H7 (cell line): ENCODE measurements around the gene TNIP1. TPM values are rescaled to one million over a fixed set of nuclear protein-coding genes. Genes with fewer than 3 reads are reported as not detected.

Experiments
- DNase-seq: peaks from one replicate; pipeline ENCODE4 v3.0.0; 2012
- H3K27me3 ChIP-seq: 2 replicates; pipeline ENCODE4 v1.6.0; 2011; ENCODE audit warnings: mild to moderate bottlenecking, low read length; ENCODE audit not compliant: control insufficient read depth, insufficient read depth
- H3K36me3 ChIP-seq: replicated peaks from 2 replicates; pipeline ENCODE4 v1.5.1; 2011; ENCODE audit warnings: low read length; ENCODE audit not compliant: control insufficient read depth, insufficient read depth
- H3K4me3 ChIP-seq: 2 replicates; pipeline ENCODE4 v1.5.1; 2011; ENCODE audit warnings: low read depth, mild to moderate bottlenecking, control low read depth, low read length, moderate library complexity; ENCODE audit not compliant: insufficient read depth
- total RNA-seq: library from RNA; depleted of rRNA; stranded (reverse); fragments of >200 nt; shearing (Covaris generic); gene quantifications from 2 replicates; pipeline ENCODE4 v1.2.3, GENCODE V29; 2014

The TNIP1 gene
- total RNA-seq, 1 experiment from 2014 or later: 27.3 TPM

DNA sequence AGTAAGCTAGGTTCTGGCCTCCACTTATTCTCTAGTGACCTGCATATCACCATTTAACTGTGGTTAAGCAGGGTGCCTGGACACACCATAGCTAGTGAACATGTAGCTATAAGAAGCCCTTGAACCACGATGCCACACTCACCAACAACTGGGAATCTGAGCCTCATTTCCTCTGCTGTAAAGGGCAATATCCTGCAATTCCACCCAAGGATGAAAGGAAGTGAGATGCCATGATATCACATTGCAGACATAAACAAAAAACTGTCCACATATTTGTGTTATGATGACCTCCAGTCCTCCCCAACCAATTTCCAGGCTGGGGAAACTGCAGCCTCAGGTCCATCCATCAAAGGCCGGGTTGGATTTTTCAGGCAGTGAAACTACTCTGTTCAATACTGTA lies 10.4 kb downstream of the TNIP1 start:
- H3K4me3 ChIP-seq: no peak overlapping the region
- H3K36me3 ChIP-seq: no peaks in the 10 kb centered on the region; the same call in 1 of the 2 replicates
- no peak for DNase-seq
- H3K27me3 ChIP-seq: no peaks in the 10 kb centered on the region

DNA sequence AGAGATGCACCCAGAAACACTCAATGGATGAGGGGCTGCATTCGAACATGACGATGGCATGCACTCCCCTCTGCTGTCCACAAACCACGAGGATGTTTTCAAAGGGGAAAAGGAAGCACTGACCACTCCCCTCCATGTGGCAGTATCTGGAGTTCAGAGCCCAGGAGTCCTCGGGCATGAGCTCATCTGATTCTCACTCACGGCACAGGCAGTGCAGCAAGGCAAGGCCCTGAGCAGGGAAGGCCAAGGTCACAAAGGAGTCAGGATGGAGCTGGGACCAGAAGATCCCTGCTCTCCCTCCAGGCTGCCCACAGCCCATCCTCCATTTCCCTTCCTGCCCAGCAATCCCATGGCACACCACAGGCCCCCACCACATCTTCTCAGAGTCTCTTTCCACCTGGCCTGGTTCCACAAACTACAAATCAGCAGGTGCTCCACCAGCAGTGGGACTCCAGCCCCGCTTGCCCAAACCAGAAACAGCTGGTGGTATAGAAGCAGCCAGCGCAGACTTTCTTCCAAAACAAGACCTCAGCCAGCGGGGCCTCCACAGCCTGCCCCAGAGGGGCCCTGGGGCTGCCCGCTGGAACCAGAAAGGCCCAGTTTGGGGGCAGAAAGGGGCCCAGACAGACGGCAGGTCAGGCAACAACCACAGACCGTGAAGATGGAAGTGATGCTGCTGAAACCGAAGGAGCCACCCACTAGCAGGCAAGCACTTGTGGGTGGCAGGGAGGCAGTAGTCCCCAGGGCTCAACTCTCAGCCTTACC lies 12.2 kb downstream of the TNIP1 start:
- no peak for DNase-seq
- no peak overlapping the region for H3K4me3 ChIP-seq
- H3K27me3 ChIP-seq: no peaks in the 10 kb centered on the region
- H3K36me3 ChIP-seq: no peaks in the 10 kb centered on the region; the same call in 1 of the 2 replicates

DNA sequence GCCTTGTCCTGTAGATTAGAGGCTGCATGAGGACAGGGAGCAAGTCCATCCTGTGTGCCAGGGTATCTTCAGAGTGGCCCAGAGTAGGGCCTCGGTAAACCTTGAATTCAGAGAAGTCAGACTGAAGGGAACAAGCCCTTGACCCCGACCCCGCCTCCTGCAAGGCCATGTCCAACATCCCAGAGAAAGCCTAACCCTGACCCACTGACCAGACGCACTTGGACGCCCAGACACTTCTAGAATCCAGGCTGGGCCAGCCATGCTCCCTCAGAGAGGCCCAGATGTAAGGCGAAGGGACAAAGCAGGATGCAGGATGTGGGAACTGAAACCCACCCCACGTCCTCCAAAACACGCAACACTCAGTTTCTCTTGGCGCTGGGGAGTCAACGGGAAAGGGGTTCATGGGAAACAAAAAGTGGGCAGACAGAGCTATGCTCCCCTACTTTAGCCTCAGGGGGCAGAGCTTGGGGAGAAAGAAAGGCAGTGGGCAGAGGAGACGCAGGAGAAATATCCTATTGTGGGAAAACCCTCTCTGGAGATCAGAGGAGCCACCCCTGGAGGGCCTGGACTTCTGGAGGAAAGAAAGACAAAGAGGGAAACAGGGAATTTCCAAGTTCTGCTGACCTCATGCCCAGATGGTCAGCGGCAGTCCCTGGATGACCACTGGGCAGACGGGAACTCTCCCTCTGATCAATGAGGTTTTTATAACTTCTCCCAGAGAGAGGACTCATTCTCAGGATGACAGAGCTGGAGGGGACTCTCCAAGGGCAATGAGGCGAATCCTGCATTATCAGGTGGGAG lies 13.0 kb downstream of the TNIP1 start:
- Histone ChIP-seq H3K27me3 (no peaks in the 10 kb centered on the region), H3K36me3 (no peaks in the 10 kb centered on the region; the same call in 1 of the 2 replicates), H3K4me3 (no peak overlapping the region)
- no peak for DNase-seq

DNA sequence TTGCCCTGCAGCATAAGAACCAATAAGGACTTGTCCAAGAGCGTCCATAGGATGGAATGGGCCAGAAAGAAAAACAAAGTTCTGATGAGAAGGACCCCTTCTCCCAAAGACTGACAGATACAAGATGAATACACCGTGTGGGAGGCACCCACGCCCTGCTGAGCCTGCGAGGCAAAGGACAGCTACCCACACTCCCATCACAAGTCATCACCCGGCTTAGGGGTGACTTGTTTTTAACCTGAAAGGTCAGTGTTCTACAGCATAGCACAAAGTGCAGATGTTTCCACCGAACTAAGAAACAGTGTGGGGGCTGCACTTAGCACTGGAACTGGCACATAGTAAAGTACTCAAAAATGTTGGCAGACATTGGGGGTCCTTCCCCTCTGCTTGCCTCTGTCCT lies 13.9 kb downstream of the TNIP1 start:
- H3K4me3 ChIP-seq: no peak overlapping the region
- DNase-seq: no peak
- H3K36me3 ChIP-seq: peaks cover 3% of the 10 kb centered on the region; the same call in 1 of the 2 replicates

DNA sequence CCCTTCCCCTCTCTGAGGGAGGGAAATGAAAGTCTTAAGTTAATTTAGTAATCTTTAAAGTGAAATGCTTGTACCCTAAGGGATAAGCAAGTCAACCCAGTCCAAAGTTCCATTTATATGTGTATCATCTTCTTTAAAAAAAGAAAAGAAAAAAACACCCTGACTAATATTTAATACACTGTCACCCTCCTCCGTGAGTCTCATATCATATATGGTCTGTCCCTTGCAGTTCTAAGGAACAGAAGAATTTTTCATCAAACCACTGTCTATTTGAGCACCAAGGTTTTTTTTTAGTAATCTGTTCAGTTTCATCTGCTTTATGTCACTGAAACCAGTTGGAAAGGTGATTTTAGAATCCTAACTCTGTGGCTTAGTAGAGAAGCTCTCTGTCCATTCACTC lies 15.2 kb downstream of the TNIP1 start:
- no peak overlapping the region for H3K4me3 ChIP-seq
- H3K36me3 ChIP-seq: peaks cover 4% of the 10 kb centered on the region; the same call in 1 of the 2 replicates
- no peak for DNase-seq
- H3K27me3 ChIP-seq: no peaks in the 10 kb centered on the region

More for the DNA sequence above, 13.9 kb downstream of the TNIP1 start:
- H3K27me3 ChIP-seq: no peaks in the 10 kb centered on the region

DNA sequence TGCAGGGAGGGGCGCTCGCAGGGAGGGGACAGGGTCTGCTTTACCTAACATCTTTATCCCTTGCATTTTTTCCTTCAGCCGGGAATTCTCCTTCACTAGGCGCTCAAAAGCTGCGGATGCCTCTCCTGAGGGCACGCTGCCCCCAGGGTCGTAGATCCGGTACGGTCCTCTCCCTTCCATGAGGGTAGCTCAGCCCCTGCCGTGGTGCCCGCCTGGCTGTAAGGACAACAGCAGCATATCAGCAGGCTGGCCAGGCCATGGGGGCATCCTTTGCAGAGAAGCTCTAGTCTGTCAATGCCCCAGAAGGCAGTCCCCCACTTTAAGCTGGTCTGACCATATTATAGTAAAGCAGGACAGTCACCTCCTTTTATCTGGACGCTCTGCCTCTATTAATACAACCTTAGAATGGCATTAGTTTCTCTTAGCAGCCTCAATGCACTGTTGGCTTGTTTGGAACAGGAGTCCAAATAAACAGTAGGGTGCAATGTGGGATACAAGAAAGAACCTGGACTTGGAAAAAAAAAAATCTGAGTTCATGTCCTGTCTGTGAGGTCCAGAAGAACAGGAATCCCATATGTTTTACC lies 15.8 kb downstream of the TNIP1 start:
- no peaks in the 10 kb centered on the region for H3K27me3 ChIP-seq
- peaks cover 4% of the 10 kb centered on the region; the same call in 1 of the 2 replicates for H3K36me3 ChIP-seq
- H3K4me3 ChIP-seq: no peak overlapping the region
- DNase-seq: no peak

DNA sequence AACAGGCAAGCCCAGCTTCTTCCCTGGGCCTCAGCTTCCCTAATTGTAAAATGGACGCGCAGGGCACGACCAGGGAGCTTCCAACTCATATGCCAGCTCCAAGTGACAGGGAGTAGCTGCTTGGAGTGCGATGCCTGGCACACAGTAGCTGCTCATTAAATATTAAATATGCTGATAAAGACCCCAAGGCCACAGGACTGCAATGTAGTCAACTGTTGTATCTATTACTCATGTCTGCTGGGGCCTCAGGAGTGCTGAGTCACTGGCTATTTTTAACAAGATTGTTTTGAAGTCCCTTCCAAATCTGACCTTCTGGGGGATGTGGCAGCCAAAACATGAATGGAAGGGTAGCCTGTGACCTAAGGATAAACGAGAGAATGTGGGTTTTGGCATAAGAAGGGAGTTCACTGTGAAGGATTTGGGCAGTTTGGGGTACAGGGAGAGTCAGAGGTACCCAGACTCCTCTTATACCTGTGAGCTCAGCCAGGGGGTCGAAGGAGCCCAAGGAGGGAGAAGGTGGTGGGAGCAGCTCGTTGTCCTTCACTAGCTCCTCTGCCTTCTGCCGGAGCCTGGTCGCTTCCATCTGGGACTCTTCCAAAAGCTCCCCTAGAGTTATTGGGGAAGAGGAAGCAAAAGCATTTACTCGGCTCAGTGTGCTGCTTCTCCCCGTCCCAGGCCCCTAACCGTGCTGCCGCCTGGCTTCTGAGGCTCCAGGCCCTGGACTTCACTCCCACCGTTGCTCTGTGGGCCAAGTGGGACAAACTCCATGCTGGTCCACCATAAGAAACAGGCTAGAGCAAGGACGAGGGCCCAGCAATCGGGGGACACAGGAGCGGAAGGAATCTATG lies 17.5 kb downstream of the TNIP1 start:
- Histone ChIP-seq H3K36me3 (peaks cover 4% of the 10 kb centered on the region; the same call in 1 of the 2 replicates), H3K4me3 (no peak overlapping the region), H3K27me3 (no peaks in the 10 kb centered on the region)
- peak; percentile 40 for DNase-seq

DNA sequence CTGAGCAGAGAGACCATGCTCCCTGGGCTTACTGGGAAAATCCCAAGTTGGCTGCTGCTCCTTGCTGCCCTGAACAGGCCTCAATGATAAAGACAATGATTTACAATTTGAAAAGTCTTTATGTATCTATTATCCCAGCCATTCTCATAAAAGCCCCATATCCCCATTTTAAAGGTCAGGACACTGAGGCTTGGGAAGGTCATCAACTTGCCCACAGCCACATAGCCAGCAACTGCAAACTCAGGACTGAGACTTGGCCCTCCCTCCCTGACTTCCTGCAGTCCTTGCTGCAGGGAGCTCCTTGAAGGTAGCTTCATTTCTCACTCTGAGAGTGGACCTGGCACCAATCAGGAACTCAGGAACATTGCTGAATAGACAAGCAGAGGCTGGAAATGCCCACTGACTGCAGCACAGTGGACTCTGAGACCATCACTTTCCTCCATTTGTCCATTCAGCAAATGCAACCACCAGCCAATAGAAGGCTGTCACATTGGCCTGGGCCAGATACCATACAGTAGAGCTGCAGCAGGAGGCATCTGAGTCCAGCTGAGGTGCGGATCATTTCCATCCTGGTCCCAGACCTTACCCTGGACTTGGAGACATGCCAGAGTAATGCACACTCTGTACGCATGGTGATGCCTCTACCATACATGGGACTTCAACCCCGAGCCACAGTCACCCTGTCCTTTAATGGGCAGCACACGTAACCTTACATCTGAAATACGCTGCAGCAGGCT lies 18.3 kb downstream of the TNIP1 start:
- Histone ChIP-seq H3K4me3 (no peak overlapping the region), H3K36me3 (peaks cover 4% of the 10 kb centered on the region; the same call in 1 of the 2 replicates), H3K27me3 (no peaks in the 10 kb centered on the region)
- DNase-seq: peak; percentile 18

DNA sequence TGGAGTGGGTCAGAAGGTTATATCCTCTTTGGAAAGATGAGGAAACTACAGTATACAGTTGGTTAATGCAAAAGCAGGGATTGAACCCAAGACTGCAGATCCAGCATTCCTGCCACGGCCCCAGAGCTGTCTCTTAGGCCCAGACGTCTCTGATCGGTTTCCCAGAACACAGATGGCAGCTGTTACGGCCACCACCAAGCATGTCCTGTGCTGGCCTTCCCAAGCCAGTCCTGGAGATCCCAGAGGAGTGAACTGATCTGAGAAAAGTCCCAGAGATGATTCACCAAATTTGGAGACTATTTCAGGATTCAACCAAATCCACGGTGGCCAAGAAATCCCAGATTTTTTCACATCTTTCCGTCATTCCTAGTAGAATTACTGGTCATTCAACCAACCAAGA lies 20.1 kb downstream of the TNIP1 start:
- H3K36me3 ChIP-seq: peaks cover 4% of the 10 kb centered on the region; the same call in 1 of the 2 replicates
- no peak overlapping the region for H3K4me3 ChIP-seq
- H3K27me3 ChIP-seq: no peaks in the 10 kb centered on the region
- no peak for DNase-seq

DNA sequence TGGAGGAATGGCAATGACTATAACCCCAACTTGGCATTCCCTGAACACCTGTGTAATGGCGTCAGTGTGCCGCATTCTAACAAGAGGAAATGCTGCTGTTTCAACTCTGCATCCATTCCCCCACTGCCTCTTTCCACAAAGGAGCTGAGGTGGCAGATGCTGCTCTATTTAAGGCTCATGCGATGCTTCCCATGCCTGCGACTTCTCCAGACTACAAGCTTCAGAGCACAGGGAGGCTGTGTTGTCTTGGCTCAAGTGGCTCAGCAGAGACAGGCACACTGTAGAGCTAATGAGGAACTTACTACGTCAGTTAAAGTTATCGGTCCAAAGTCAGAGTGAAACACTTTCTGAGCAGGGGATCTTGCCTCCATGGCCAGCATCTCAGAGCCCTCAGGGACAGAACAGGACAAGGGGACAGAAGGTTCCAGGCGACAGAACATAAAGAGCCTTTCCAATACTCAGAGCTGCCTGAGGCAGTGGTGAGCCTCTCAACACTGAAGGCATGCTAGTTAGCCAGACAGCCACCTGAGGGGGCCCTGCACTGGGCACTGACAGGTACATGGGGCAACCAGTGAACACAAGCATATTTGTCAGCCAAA lies 21.8 kb downstream of the TNIP1 start:
- peak; percentile 14 for DNase-seq
- Histone ChIP-seq H3K27me3 (no peaks in the 10 kb centered on the region), H3K36me3 (peaks cover 4% of the 10 kb centered on the region; the same call in 1 of the 2 replicates), H3K4me3 (no peak overlapping the region)

DNA sequence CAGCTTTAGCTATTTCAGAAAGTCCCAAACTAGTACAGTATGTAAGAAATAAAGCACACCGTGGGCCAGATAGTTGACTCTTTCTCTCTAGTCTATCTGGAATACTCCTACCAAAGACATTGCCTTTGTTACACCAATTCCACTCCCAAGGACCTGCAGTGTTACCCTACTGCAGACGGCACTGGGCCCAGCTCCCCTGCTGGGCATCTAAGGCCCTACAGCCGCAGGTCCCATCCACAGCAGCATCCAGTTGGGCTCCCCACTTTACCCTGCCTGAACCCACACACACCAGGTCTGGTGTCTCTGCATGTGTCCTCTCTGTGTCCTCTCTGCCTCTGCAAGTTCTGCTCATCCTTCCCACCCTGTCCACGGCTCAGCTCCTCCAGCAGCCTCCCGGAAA lies 22.5 kb downstream of the TNIP1 start:
- H3K36me3 ChIP-seq: peaks cover 4% of the 10 kb centered on the region; the same call in 1 of the 2 replicates
- H3K4me3 ChIP-seq: no peak overlapping the region
- peak; percentile 56 for DNase-seq
- no peaks in the 10 kb centered on the region for H3K27me3 ChIP-seq

DNA sequence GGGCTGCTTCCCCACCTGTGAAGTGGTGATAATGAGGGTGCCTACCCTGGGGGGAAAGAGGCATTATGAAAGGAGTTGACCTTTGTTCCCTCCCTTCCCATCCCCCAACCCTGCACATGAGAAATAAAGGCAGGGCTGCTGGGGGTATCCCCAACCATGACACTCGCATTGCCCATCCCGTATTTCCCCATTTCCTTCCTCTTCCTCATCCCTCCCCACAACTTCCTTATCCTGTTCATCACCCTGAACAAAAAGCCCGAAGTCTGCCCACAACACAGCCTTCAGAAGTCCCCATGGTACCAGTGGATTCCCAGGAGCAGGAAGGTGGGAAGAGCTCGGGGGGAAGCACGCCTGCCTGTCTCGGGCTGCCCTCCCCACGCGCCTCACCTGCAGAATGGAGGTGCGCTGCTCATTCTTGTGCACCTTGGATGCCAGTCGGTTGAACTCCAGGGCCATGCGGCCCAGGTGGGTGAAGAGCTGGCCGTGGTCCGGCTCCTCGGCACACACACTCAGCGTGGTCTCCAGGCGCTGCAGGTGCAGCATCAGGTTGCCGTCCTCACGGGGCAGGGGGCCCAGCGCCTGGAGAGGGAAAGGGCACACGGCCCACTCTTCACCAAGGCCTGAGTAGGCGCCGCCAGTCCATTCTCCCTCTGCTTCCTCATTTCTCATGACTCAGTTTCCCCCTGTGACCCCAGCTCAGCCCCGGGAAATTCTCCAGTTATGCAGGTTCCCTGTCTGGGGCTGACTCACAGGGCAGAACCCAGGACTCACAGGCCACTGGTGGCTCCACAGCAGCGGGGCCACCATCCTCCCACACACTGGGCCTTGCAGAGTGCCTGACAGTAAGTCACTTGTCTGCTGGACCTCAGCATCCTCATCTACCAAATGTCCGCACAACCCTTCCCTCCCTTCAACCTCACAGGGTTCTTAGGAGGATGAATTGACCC lies 24.2 kb downstream of the TNIP1 start:
- peak; percentile 27 for DNase-seq
- Histone ChIP-seq H3K36me3 (peaks cover 1% of the 10 kb centered on the region; the same call in 1 of the 2 replicates), H3K27me3 (no peaks in the 10 kb centered on the region), H3K4me3 (no peak overlapping the region)
